HepG2 (cell line): ENCODE measurements around the gene KRT81.

Experiments
- CEBPZ ChIP-seq: IDR thresholded peaks from 2 replicates; pipeline ENCODE4 v1.6.1; 2012; ENCODE audit warnings: low read length, improper control_type of control experiment
- CTCF ChIP-seq: sonication (generic); formaldehyde crosslinking; IDR thresholded peaks from 2 replicates; pipeline ENCODE4 v1.5.0; 2020; ENCODE audit warnings: mild to moderate bottlenecking, missing genetic modification reagents, moderate library complexity
- PHF20 ChIP-seq: sonication (generic); formaldehyde crosslinking; IDR thresholded peaks from 2 replicates; pipeline ENCODE4 v1.5.0; 2020; ENCODE audit warnings: mild to moderate bottlenecking, missing genetic modification reagents
- STAT6 ChIP-seq: sonication (generic); formaldehyde crosslinking; IDR thresholded peaks from 2 replicates; pipeline ENCODE4 v1.4.0; 2020; ENCODE audit warnings: missing genetic modification reagents, mild to moderate bottlenecking, borderline replicate concordance
- TF ChIP-seq, protein P1 (sequence below): sonication (generic); formaldehyde crosslinking; IDR thresholded peaks from 2 replicates; pipeline ENCODE4 v1.4.0; 2020; ENCODE audit warnings: missing genetic modification reagents
- TF ChIP-seq, protein P2 (sequence below): sonication (generic); formaldehyde crosslinking; conservative IDR thresholded peaks from 2 replicates; pipeline ENCODE4 v1.4.0; 2020; ENCODE audit warnings: missing genetic modification reagents
- TF ChIP-seq, protein P3 (sequence below): IDR thresholded peaks from 2 replicates; pipeline ENCODE4 v1.6.1; 2012; ENCODE audit warnings: inconsistent platforms
- TF ChIP-seq, protein P4 (sequence below): sonication (generic); formaldehyde crosslinking; IDR thresholded peaks from 2 replicates; pipeline ENCODE4 v1.4.0; 2020; ENCODE audit warnings: missing genetic modification reagents, borderline replicate concordance
- TF ChIP-seq, protein P5 (sequence below): sonication (generic); formaldehyde crosslinking; IDR thresholded peaks from 2 replicates; pipeline ENCODE4 v1.8.1; 2022; ENCODE audit warnings: low read depth, mild to moderate bottlenecking, missing genetic modification reagents

- TF ChIP-seq, protein P1, sequence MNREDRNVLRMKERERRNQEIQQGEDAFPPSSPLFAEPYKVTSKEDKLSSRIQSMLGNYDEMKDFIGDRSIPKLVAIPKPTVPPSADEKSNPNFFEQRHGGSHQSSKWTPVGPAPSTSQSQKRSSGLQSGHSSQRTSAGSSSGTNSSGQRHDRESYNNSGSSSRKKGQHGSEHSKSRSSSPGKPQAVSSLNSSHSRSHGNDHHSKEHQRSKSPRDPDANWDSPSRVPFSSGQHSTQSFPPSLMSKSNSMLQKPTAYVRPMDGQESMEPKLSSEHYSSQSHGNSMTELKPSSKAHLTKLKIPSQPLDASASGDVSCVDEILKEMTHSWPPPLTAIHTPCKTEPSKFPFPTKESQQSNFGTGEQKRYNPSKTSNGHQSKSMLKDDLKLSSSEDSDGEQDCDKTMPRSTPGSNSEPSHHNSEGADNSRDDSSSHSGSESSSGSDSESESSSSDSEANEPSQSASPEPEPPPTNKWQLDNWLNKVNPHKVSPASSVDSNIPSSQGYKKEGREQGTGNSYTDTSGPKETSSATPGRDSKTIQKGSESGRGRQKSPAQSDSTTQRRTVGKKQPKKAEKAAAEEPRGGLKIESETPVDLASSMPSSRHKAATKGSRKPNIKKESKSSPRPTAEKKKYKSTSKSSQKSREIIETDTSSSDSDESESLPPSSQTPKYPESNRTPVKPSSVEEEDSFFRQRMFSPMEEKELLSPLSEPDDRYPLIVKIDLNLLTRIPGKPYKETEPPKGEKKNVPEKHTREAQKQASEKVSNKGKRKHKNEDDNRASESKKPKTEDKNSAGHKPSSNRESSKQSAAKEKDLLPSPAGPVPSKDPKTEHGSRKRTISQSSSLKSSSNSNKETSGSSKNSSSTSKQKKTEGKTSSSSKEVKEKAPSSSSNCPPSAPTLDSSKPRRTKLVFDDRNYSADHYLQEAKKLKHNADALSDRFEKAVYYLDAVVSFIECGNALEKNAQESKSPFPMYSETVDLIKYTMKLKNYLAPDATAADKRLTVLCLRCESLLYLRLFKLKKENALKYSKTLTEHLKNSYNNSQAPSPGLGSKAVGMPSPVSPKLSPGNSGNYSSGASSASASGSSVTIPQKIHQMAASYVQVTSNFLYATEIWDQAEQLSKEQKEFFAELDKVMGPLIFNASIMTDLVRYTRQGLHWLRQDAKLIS (CRISPR knock-in tag), result no peak
- TF ChIP-seq, protein P2, sequence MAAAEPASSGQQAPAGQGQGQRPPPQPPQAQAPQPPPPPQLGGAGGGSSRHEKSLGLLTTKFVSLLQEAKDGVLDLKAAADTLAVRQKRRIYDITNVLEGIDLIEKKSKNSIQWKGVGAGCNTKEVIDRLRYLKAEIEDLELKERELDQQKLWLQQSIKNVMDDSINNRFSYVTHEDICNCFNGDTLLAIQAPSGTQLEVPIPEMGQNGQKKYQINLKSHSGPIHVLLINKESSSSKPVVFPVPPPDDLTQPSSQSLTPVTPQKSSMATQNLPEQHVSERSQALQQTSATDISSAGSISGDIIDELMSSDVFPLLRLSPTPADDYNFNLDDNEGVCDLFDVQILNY (CRISPR knock-in tag), result no peak
- TF ChIP-seq, protein P3, sequence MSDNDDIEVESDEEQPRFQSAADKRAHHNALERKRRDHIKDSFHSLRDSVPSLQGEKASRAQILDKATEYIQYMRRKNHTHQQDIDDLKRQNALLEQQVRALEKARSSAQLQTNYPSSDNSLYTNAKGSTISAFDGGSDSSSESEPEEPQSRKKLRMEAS, result no peak
- TF ChIP-seq PHF20 (CRISPR knock-in tag) (no peak), STAT6 (no peak), CTCF (CRISPR knock-in tag) (no peak), CEBPZ (no peak)
- TF ChIP-seq, protein P4, sequence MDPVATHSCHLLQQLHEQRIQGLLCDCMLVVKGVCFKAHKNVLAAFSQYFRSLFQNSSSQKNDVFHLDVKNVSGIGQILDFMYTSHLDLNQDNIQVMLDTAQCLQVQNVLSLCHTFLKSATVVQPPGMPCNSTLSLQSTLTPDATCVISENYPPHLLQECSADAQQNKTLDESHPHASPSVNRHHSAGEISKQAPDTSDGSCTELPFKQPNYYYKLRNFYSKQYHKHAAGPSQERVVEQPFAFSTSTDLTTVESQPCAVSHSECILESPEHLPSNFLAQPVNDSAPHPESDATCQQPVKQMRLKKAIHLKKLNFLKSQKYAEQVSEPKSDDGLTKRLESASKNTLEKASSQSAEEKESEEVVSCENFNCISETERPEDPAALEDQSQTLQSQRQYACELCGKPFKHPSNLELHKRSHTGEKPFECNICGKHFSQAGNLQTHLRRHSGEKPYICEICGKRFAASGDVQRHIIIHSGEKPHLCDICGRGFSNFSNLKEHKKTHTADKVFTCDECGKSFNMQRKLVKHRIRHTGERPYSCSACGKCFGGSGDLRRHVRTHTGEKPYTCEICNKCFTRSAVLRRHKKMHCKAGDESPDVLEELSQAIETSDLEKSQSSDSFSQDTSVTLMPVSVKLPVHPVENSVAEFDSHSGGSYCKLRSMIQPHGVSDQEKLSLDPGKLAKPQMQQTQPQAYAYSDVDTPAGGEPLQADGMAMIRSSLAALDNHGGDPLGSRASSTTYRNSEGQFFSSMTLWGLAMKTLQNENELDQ, result no peak
- TF ChIP-seq, protein P5, sequence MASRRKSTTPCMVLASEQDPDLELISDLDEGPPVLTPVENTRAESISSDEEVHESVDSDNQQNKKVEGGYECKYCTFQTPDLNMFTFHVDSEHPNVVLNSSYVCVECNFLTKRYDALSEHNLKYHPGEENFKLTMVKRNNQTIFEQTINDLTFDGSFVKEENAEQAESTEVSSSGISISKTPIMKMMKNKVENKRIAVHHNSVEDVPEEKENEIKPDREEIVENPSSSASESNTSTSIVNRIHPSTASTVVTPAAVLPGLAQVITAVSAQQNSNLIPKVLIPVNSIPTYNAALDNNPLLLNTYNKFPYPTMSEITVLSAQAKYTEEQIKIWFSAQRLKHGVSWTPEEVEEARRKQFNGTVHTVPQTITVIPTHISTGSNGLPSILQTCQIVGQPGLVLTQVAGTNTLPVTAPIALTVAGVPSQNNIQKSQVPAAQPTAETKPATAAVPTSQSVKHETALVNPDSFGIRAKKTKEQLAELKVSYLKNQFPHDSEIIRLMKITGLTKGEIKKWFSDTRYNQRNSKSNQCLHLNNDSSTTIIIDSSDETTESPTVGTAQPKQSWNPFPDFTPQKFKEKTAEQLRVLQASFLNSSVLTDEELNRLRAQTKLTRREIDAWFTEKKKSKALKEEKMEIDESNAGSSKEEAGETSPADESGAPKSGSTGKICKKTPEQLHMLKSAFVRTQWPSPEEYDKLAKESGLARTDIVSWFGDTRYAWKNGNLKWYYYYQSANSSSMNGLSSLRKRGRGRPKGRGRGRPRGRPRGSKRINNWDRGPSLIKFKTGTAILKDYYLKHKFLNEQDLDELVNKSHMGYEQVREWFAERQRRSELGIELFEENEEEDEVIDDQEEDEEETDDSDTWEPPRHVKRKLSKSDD (CRISPR knock-in tag), result no peak
Observed at GRCh38 chr12:52311285-52311648, 19.9 kb upstream of the KRT81 start.
